ENCODE data around the gene MRPL48. TPM values are rescaled to one million over a fixed set of nuclear protein-coding genes. Genes with fewer than 3 reads are reported as not detected.

MRPL48 gene
- total and polyA plus RNA-seq, 10 donors, result 10.7 to 46.6 (median 25.3) TPM

GRCh38 chr11:73779084-73779902 is 8.4 kb upstream of the MRPL48 start:
- H3K4me3 ChIP-seq, result peak overlapping the region; percentile 29 to 69 (median 44)
- DNase-seq, result peak; percentile 100
- peak overlapping the region; percentile 80 to 97 (median 94) for H3K27ac ChIP-seq
- 0 to 4% (median 1%) methylated on average over 14 to 30 of the region's 30 CpGs for WGBS, 5 donors
- TF ChIP-seq POLR2AphosphoS5 (IDR thresholded peaks at IDR 0.05), result peak; percentile 98 to 100 (median 99)
- TF ChIP-seq, protein P1, sequence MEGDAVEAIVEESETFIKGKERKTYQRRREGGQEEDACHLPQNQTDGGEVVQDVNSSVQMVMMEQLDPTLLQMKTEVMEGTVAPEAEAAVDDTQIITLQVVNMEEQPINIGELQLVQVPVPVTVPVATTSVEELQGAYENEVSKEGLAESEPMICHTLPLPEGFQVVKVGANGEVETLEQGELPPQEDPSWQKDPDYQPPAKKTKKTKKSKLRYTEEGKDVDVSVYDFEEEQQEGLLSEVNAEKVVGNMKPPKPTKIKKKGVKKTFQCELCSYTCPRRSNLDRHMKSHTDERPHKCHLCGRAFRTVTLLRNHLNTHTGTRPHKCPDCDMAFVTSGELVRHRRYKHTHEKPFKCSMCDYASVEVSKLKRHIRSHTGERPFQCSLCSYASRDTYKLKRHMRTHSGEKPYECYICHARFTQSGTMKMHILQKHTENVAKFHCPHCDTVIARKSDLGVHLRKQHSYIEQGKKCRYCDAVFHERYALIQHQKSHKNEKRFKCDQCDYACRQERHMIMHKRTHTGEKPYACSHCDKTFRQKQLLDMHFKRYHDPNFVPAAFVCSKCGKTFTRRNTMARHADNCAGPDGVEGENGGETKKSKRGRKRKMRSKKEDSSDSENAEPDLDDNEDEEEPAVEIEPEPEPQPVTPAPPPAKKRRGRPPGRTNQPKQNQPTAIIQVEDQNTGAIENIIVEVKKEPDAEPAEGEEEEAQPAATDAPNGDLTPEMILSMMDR (IDR thresholded peaks at IDR 0.05 in 8 of 11, conservative IDR thresholded peaks at IDR 0.05 in 3 of 11), result peak in 3 of 11 experiments; percentile 13 to 45 (median 29)
- peak in 1 of 3 donors; percentile 50 for TF ChIP-seq POLR2A (IDR thresholded peaks at IDR 0.05)
- H3K9me3 ChIP-seq, result no peaks in the 10 kb centered on the region
- no peaks in the 10 kb centered on the region for H3K27me3 ChIP-seq (replicated peaks in 1 of 7)
- intact Hi-C loops (cut with DNase I; ENCODE audit: low total_unique reads), result no loop called here
- no peaks in the 10 kb centered on the region for H3K36me3 ChIP-seq
- peaks cover 0 to 18% (median 10%) of the 10 kb centered on the region in 6 donors for H3K4me1 ChIP-seq

DNA sequence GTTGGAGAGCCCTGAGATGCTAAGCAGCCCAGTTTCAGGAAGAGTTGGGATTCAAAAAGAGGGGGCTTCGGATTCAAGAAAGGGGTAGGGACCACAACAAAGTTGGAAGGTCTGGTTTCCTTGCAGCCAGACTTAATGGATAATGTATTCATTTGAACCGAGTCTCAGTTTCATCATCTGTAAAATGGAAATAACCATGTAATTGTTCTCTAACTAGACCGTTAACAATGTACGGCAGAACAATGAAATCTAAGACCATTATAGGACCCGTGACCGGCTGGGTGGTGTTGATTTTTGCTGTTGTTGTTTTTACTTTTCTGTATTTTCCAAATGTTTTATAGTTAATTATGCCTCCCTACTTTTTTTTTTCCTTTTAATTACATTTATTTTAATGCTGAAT is 6.4 kb upstream of the MRPL48 start:
- Histone ChIP-seq H3K9me3 (no peaks in the 10 kb centered on the region), H3K36me3 (no peaks in the 10 kb centered on the region), H3K4me1 (peaks cover 0 to 18% (median 10%) of the 10 kb centered on the region in 6 donors), H3K27me3 (replicated peaks in 1 of 7) (no peaks in the 10 kb centered on the region), H3K4me3 (no peak overlapping the region), H3K27ac (no peak overlapping the region)
- 91 to 95% (median 94%) methylated on average over 6 of the region's 6 CpGs for WGBS, 5 donors
- TF ChIP-seq, protein P1 (IDR thresholded peaks at IDR 0.05 in 8 of 11, conservative IDR thresholded peaks at IDR 0.05 in 3 of 11), result no peak
- no peak for TF ChIP-seq POLR2A (IDR thresholded peaks at IDR 0.05)
- no peak for TF ChIP-seq POLR2AphosphoS5 (IDR thresholded peaks at IDR 0.05)
- intact Hi-C loops (cut with DNase I; ENCODE audit: low total_unique reads), result no loop called here
- DNase-seq, result no peak

DNA sequence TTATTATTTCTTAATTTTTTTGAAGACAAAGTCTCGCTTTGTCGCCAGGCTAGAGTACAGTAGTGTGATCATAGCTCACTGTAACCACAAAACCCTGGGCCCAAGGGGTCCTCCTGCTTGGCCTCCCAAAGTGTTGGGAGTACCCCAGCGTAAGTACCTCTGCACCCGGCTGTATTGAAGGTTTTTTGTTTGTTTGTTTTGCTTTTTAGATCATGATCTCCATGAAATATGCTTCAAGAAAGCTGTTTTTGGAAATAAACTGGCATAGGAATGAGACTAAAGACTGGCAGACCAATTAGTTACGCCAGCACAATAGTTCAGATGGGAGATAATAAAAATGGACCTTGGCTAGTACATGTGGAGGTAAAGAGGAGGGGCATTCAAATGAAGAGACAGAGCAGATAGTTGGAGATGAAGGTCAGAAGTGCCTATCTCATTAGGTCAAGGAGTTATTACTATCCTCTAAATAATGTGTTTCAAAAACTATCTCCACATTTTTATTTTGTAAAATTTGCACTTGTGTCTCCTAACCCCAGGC is 4.1 kb upstream of the MRPL48 start:
- Histone ChIP-seq H3K27me3 (replicated peaks in 1 of 7) (no peaks in the 10 kb centered on the region), H3K27ac (no peak overlapping the region), H3K36me3 (no peaks in the 10 kb centered on the region), H3K4me3 (no peak overlapping the region), H3K9me3 (no peaks in the 10 kb centered on the region), H3K4me1 (peaks cover 2 to 31% (median 23%) of the 10 kb centered on the region in 6 donors)
- intact Hi-C loops (cut with DNase I; ENCODE audit: low total_unique reads), result no loop called here
- WGBS, 5 donors, result 89 to 94% (median 92%) methylated on average over 5 of the region's 5 CpGs
- no peak for DNase-seq
- TF ChIP-seq, protein P1 (IDR thresholded peaks at IDR 0.05 in 8 of 11, conservative IDR thresholded peaks at IDR 0.05 in 3 of 11), result no peak
- TF ChIP-seq POLR2AphosphoS5 (IDR thresholded peaks at IDR 0.05) (no peak), POLR2A (IDR thresholded peaks at IDR 0.05) (no peak)

GRCh38 chr11:73784080-73784634 is 3.5 kb upstream of the MRPL48 start:
- TF ChIP-seq, protein P1 (IDR thresholded peaks at IDR 0.05 in 8 of 11, conservative IDR thresholded peaks at IDR 0.05 in 3 of 11), result no peak
- TF ChIP-seq POLR2A (IDR thresholded peaks at IDR 0.05), result no peak
- no peak for TF ChIP-seq POLR2AphosphoS5 (IDR thresholded peaks at IDR 0.05)
- intact Hi-C loops (cut with DNase I; ENCODE audit: low total_unique reads), result no loop called here
- no peak for DNase-seq
- Histone ChIP-seq H3K9me3 (no peaks in the 10 kb centered on the region), H3K36me3 (no peaks in the 10 kb centered on the region), H3K4me1 (peaks cover 6 to 31% (median 23%) of the 10 kb centered on the region in 6 donors), H3K27ac (no peak overlapping the region), H3K4me3 (no peak overlapping the region), H3K27me3 (replicated peaks in 1 of 7) (no peaks in the 10 kb centered on the region)
- 77 to 91% (median 81%) methylated on average over 6 of the region's 6 CpGs for WGBS, 5 donors
